Psoas muscle (tissue), 8 donors: Measurements from ENCODE around the gene WNT16. TPM values are rescaled to one million over a fixed set of nuclear protein-coding genes. Genes with fewer than 3 reads are reported as not detected.

Experiments
- ATAC-seq, 4 donors: fragments of 200-7000 bp; cut with Tn5 transposase; one replicate each; pipeline ENCODE4 v1.9.1; 2020; ENCODE audit warnings: moderate library complexity in 3 of 4, mild to moderate bottlenecking in 2 of 4
- DNase-seq, 2 donors: peaks; one replicate each; pipeline ENCODE4 v3.0.0-alpha.2; 2020
- H3K27ac ChIP-seq: fragments of 200-600 bp; one replicate; pipeline ENCODE4 v1.8.0; 2022
- H3K27me3 ChIP-seq, 3 donors: fragments of 200-600 bp in 1 of 3; one replicate each; pipeline versions ENCODE4 v1.6.1 to v1.8.0; 2013 to 2022; ENCODE audit warnings: low read length in 2 of 3, mild to moderate bottlenecking in 2 of 3, moderate library complexity in 1 of 3; ENCODE audit not compliant: insufficient read depth in 3 of 3
- H3K36me3 ChIP-seq, 2 donors: fragments of 200-600 bp in 1 of 2; one replicate each; pipeline versions ENCODE4 v1.6.1 to v1.8.0; 2013 to 2022; ENCODE audit warnings: low read depth in 1 of 2, mild to moderate bottlenecking in 1 of 2, moderate library complexity in 1 of 2; ENCODE audit not compliant: insufficient read depth in 1 of 2
- H3K4me1 ChIP-seq: fragments of 200-600 bp; one replicate; pipeline ENCODE4 v1.8.0; 2022
- H3K4me3 ChIP-seq: fragments of 200-600 bp; one replicate; pipeline ENCODE4 v1.8.0; 2022; ENCODE audit warnings: mild to moderate bottlenecking
- H3K9me3 ChIP-seq: fragments of 200-600 bp; one replicate; pipeline ENCODE4 v1.8.0; 2022
- CTCF ChIP-seq: fragments of 200-600 bp; IDR thresholded peaks from one replicate; pipeline ENCODE4 v1.8.0; 2022; ENCODE audit warnings: antibody characterized with exemption
- WGBS, 3 donors: extraction: QIAGEN DNeasy Blood & Tissue Kit; methylation state at CpG; one replicate each; pipeline versions ENCODE4 v1.1.6 to v1.1.7; 2013; 5-methylcytosine and 5-hydroxymethylcytosine counted together
- intact Hi-C, 2 donors: fragments of 100-400 bp; cut with DNase I; formaldehyde crosslinking; loops; one replicate each; pipeline versions ENCODE4 v1.11.0 to v1.14.2; 2022
- polyA plus RNA-seq, 3 donors: library from polyadenylated mRNA; stranded (reverse); fragments of 200-250 nt; gene quantifications; one replicate each; pipeline ENCODE4 v1.2.3, GENCODE V29; 2013
- total RNA-seq, 4 donors: library from RNA; stranded (reverse); fragmentation: NEBNext Ultra II Directional in 2 of 4; extraction: Animal tissue kit (Norgen Biotek cat#: 25700) in 2 of 4; gene quantifications; one replicate each; pipeline versions ENCODE4 v1.2.1 to v1.2.4, GENCODE V29; 2021 to 2023
- donor health status: healthy with polysubstance abuse.
- donor health status: DM: no; HTN: no; CAD: no; lungs with moderate emphysema.
- donor health status: Bipolar disorder and iron deficiency.
- donor health status: healthy.
- donor health status: DM: yes; HTN: yes; CAD: no.
- donor health status: DM: no; HTN: no; CAD: no.
- donor health status: DM: no; HTN: no; CAD: no.
- donor health status: DM: yes; HTN: yes; CAD: no.

WNT16 gene
- total and polyA plus RNA-seq, 7 donors = 0.22 TPM; not detected in 6

GRCh38 chr7:121282129-121282528 is 46.7 kb upstream of the WNT16 start:
- Histone ChIP-seq H3K9me3 (no peaks in the 10 kb centered on the region), H3K27me3 (no peaks in the 10 kb centered on the region), H3K4me3 (no peak overlapping the region), H3K36me3 (peaks cover 2 to 41% of the 10 kb centered on the region in 2 donors), H3K4me1 (no peaks in the 10 kb centered on the region), H3K27ac (no peak overlapping the region)
- WGBS, 3 donors = 67 to 74% (median 69%) methylated on average over 3 of the region's 3 CpGs
- ATAC-seq = no peak
- no peak for TF ChIP-seq CTCF
- DNase-seq = no peak
- intact Hi-C loops = no loop called here

GRCh38 chr7:121285066-121285667 is 43.6 kb upstream of the WNT16 start:
- Histone ChIP-seq H3K36me3 (peaks cover 2 to 26% of the 10 kb centered on the region in 2 donors), H3K27ac (no peak overlapping the region), H3K4me1 (no peaks in the 10 kb centered on the region), H3K9me3 (peaks cover 6% of the 10 kb centered on the region), H3K27me3 (no peaks in the 10 kb centered on the region), H3K4me3 (no peak overlapping the region)
- DNase-seq = no peak
- no peak for TF ChIP-seq CTCF
- 93 to 100% (median 95%) methylated on average over 1 of the region's 1 CpG for WGBS, 3 donors
- intact Hi-C loops = no loop called here
- ATAC-seq = no peak

- no peak for TF ChIP-seq CTCF
- DNase-seq (no peak), ATAC-seq (no peak)
- intact Hi-C loops = no loop called here
- Histone ChIP-seq H3K27me3 (no peaks in the 10 kb centered on the region), H3K27ac (no peak overlapping the region), H3K36me3 (peaks cover 2 to 16% of the 10 kb centered on the region in 2 donors), H3K4me3 (no peak overlapping the region), H3K4me1 (no peaks in the 10 kb centered on the region), H3K9me3 (peaks cover 6% of the 10 kb centered on the region)
- 87 to 92% (median 88%) methylated on average over 2 of the region's 2 CpGs for WGBS, 3 donors
Observed at GRCh38 chr7:121286186-121286585, 42.6 kb upstream of the WNT16 start.

- H3K36me3 ChIP-seq = peaks cover 2 to 8% of the 10 kb centered on the region in 2 donors
- no peak overlapping the region for H3K27ac ChIP-seq
- no peak for TF ChIP-seq CTCF
- intact Hi-C loops = no loop called here
- DNase-seq (no peak), ATAC-seq (no peak)
- H3K4me1 ChIP-seq = no peaks in the 10 kb centered on the region
- 84 to 90% (median 88%) methylated on average over 6 of the region's 6 CpGs for WGBS, 3 donors
- H3K9me3 ChIP-seq = peaks cover 6% of the 10 kb centered on the region
- no peak overlapping the region for H3K4me3 ChIP-seq
- no peaks in the 10 kb centered on the region for H3K27me3 ChIP-seq
Observed at GRCh38 chr7:121286742-121287734, 41.8 kb upstream of the WNT16 start.
